ENCODE results near the gene ZNF616. TPM values are rescaled to one million over a fixed set of nuclear protein-coding genes. Genes with fewer than 3 reads are reported as not detected.

The ZNF616 gene
- total RNA-seq, 2 experiments from 2014 or later: 6.2 to 8.4 TPM

- no peak overlapping the region for H3K27ac Mint-ChIP-seq
- peaks cover 43% of the 10 kb centered on the region for H3K9me3 Mint-ChIP-seq (ENCODE audit: insufficient read depth)
- no peak overlapping the region for H3K4me3 Mint-ChIP-seq
- H3K27me3 Mint-ChIP-seq (ENCODE audit: low read depth): no peaks in the 10 kb centered on the region
- peaks cover 42% of the 10 kb centered on the region for H3K36me3 Mint-ChIP-seq (ENCODE audit: low read depth)
- DNase-seq: no peak
- POLR2A ChIA-PET: no interaction called here
- no peak for ATAC-seq
- peaks cover 27% of the 10 kb centered on the region for H3K4me1 Mint-ChIP-seq (ENCODE audit: low read depth)
- CTCF ChIA-PET: no interaction called here
Measured at GRCh38 chr19:52142001-52142595, 2.4 kb upstream of the ZNF616 start.

- no peak for ATAC-seq
Measured at GRCh38 chr19:52141203-52141602, 1.5 kb upstream of the ZNF616 start.

GRCh38 chr19:52140032-52140710 is 433 bp upstream of the ZNF616 start:
- POLR2A ChIA-PET: interaction anchor here (2.3 kb wide), 1 partner anchor 49 kb away, joined by 7 read pairs; no protein-coding TSS in a partner anchor

More at GRCh38 chr19:52141203-52141602, 1.5 kb upstream of the ZNF616 start:
- ChIA-PET CTCF (interaction anchor here (3.5 kb wide), 1 partner anchor 96 kb away, joined by 27 read pairs; no protein-coding TSS in a partner anchor), POLR2A (no interaction called here)
- no peak overlapping the region for H3K4me3 Mint-ChIP-seq
- H3K36me3 Mint-ChIP-seq (ENCODE audit: low read depth): peaks cover 44% of the 10 kb centered on the region
- peaks cover 29% of the 10 kb centered on the region for H3K4me1 Mint-ChIP-seq (ENCODE audit: low read depth)
- DNase-seq: no peak
- no peak overlapping the region for H3K27ac Mint-ChIP-seq
- H3K27me3 Mint-ChIP-seq (ENCODE audit: low read depth): no peaks in the 10 kb centered on the region
- H3K9me3 Mint-ChIP-seq (ENCODE audit: insufficient read depth): peaks cover 40% of the 10 kb centered on the region

GRCh38 chr19:52138983-52139251 is 821 bp downstream of the ZNF616 start:
- peaks cover 59% of the 10 kb centered on the region for H3K36me3 Mint-ChIP-seq (ENCODE audit: low read depth)

More at GRCh38 chr19:52140032-52140710, 433 bp upstream of the ZNF616 start:
- peaks cover 29% of the 10 kb centered on the region for H3K4me1 Mint-ChIP-seq (ENCODE audit: low read depth)
- H3K36me3 Mint-ChIP-seq (ENCODE audit: low read depth): peaks cover 48% of the 10 kb centered on the region
- CTCF ChIA-PET: interaction anchor here (1.0 to 3.5 kb wide), 3 partner anchors 9 to 97 kb away, joined by 3 to 27 read pairs (median 4); no protein-coding TSS in a partner anchor
- peak overlapping the region; percentile 93 for H3K27ac Mint-ChIP-seq
- no peaks in the 10 kb centered on the region for H3K27me3 Mint-ChIP-seq (ENCODE audit: low read depth)
- no peak for DNase-seq
- peak overlapping the region; percentile 92 for H3K4me3 Mint-ChIP-seq
- ATAC-seq: peak; percentile 98
- H3K9me3 Mint-ChIP-seq (ENCODE audit: insufficient read depth): peaks cover 35% of the 10 kb centered on the region

GRCh38 chr19:52138278-52138982 is 1.3 kb downstream of the ZNF616 start:
- POLR2A ChIA-PET: interaction anchor here (2.3 kb wide), 1 partner anchor 51 kb away, joined by 7 read pairs; no protein-coding TSS in a partner anchor
- Mint-ChIP-seq H3K4me3 (peak overlapping the region; percentile 92), H3K27ac (peak overlapping the region; percentile 93), H3K27me3 (ENCODE audit: low read depth) (no peaks in the 10 kb centered on the region), H3K4me1 (ENCODE audit: low read depth) (peaks cover 29% of the 10 kb centered on the region), H3K36me3 (ENCODE audit: low read depth) (peaks cover 63% of the 10 kb centered on the region), H3K9me3 (ENCODE audit: insufficient read depth) (peaks cover 28% of the 10 kb centered on the region)
- CTCF ChIA-PET: interaction anchor here (1.0 to 3.5 kb wide), 6 partner anchors 9 to 99 kb away, joined by 3 to 27 read pairs (median 4); no protein-coding TSS in a partner anchor
- ATAC-seq (no peak), DNase-seq (peak; percentile 33)

More at GRCh38 chr19:52138983-52139251, 821 bp downstream of the ZNF616 start:
- CTCF ChIA-PET: interaction anchor here (1.2 to 3.5 kb wide), 5 partner anchors 10 to 98 kb away, joined by 3 to 27 read pairs (median 4); no protein-coding TSS in a partner anchor
- Mint-ChIP-seq H3K27ac (peak overlapping the region; percentile 93), H3K4me1 (ENCODE audit: low read depth) (peaks cover 29% of the 10 kb centered on the region), H3K9me3 (ENCODE audit: insufficient read depth) (peaks cover 28% of the 10 kb centered on the region), H3K4me3 (peak overlapping the region; percentile 92), H3K27me3 (ENCODE audit: low read depth) (no peaks in the 10 kb centered on the region)
- no peak for DNase-seq
- ATAC-seq: no peak
- POLR2A ChIA-PET: interaction anchor here (2.3 kb wide), 1 partner anchor 50 kb away, joined by 7 read pairs; no protein-coding TSS in a partner anchor

- H3K4me1 Mint-ChIP-seq (ENCODE audit: low read depth): no peaks in the 10 kb centered on the region
- DNase-seq (no peak), ATAC-seq (no peak)
- ChIA-PET POLR2A (no interaction called here), CTCF (no interaction called here)
- no peak overlapping the region for H3K4me3 Mint-ChIP-seq
- H3K9me3 Mint-ChIP-seq (ENCODE audit: insufficient read depth): peaks cover 69% of the 10 kb centered on the region
- no peaks in the 10 kb centered on the region for H3K27me3 Mint-ChIP-seq (ENCODE audit: low read depth)
- H3K36me3 Mint-ChIP-seq (ENCODE audit: low read depth): peaks cover 91% of the 10 kb centered on the region
- H3K27ac Mint-ChIP-seq: no peak overlapping the region
Measured at GRCh38 chr19:52120286-52120685, 19.5 kb downstream of the ZNF616 start.

- Mint-ChIP-seq H3K4me3 (no peak overlapping the region), H3K27me3 (ENCODE audit: low read depth) (no peaks in the 10 kb centered on the region), H3K9me3 (ENCODE audit: insufficient read depth) (peaks cover 84% of the 10 kb centered on the region), H3K4me1 (ENCODE audit: low read depth) (no peaks in the 10 kb centered on the region), H3K36me3 (ENCODE audit: low read depth) (peaks cover 73% of the 10 kb centered on the region), H3K27ac (no peak overlapping the region)
- DNase-seq (no peak), ATAC-seq (no peak)
- ChIA-PET CTCF (no interaction called here), POLR2A (interaction anchor here (0.6 kb wide), 1 partner anchor 65 kb away, joined by 3 read pairs; no protein-coding TSS in a partner anchor)
Measured at GRCh38 chr19:52115526-52116053, 24.1 kb downstream of the ZNF616 start.

GRCh38 chr19:52114691-52115090 is 25.0 kb downstream of the ZNF616 start:
- no peak overlapping the region for H3K4me3 Mint-ChIP-seq
- POLR2A ChIA-PET: no interaction called here
- no peak for ATAC-seq

GRCh38 chr19:52112624-52113023 is 27.1 kb downstream of the ZNF616 start:
- POLR2A ChIA-PET: no interaction called here
- H3K27ac Mint-ChIP-seq: no peak overlapping the region
- no peaks in the 10 kb centered on the region for H3K4me1 Mint-ChIP-seq (ENCODE audit: low read depth)
- DNase-seq (no peak), ATAC-seq (no peak)
- H3K27me3 Mint-ChIP-seq (ENCODE audit: low read depth): no peaks in the 10 kb centered on the region
- no peak overlapping the region for H3K4me3 Mint-ChIP-seq
- H3K9me3 Mint-ChIP-seq (ENCODE audit: insufficient read depth): peaks cover 68% of the 10 kb centered on the region
- CTCF ChIA-PET: no interaction called here
- H3K36me3 Mint-ChIP-seq (ENCODE audit: low read depth): peaks cover 47% of the 10 kb centered on the region

More at GRCh38 chr19:52114691-52115090, 25.0 kb downstream of the ZNF616 start:
- Mint-ChIP-seq H3K9me3 (ENCODE audit: insufficient read depth) (peaks cover 76% of the 10 kb centered on the region), H3K27ac (no peak overlapping the region), H3K27me3 (ENCODE audit: low read depth) (no peaks in the 10 kb centered on the region), H3K36me3 (ENCODE audit: low read depth) (peaks cover 67% of the 10 kb centered on the region), H3K4me1 (ENCODE audit: low read depth) (no peaks in the 10 kb centered on the region)
- CTCF ChIA-PET: no interaction called here
- no peak for DNase-seq

- no peaks in the 10 kb centered on the region for H3K4me1 Mint-ChIP-seq (ENCODE audit: low read depth)
- CTCF ChIA-PET: no interaction called here
- no peak for DNase-seq
- H3K27ac Mint-ChIP-seq: no peak overlapping the region
- POLR2A ChIA-PET: no interaction called here
- peaks cover 31% of the 10 kb centered on the region for H3K36me3 Mint-ChIP-seq (ENCODE audit: low read depth)
- no peaks in the 10 kb centered on the region for H3K27me3 Mint-ChIP-seq (ENCODE audit: low read depth)
- no peak for ATAC-seq
- no peak overlapping the region for H3K4me3 Mint-ChIP-seq
- peaks cover 57% of the 10 kb centered on the region for H3K9me3 Mint-ChIP-seq (ENCODE audit: insufficient read depth)
Measured at GRCh38 chr19:52110780-52111179, 29.0 kb downstream of the ZNF616 start.

GRCh38 chr19:52102782-52103181 is 37.0 kb downstream of the ZNF616 start:
- ChIA-PET CTCF (no interaction called here), POLR2A (no interaction called here)
- H3K36me3 Mint-ChIP-seq (ENCODE audit: low read depth): peaks cover 9% of the 10 kb centered on the region
- H3K27me3 Mint-ChIP-seq (ENCODE audit: low read depth): no peaks in the 10 kb centered on the region
- no peak overlapping the region for H3K27ac Mint-ChIP-seq
- DNase-seq (no peak), ATAC-seq (no peak)
- no peaks in the 10 kb centered on the region for H3K4me1 Mint-ChIP-seq (ENCODE audit: low read depth)
- H3K4me3 Mint-ChIP-seq: no peak overlapping the region
- peaks cover 45% of the 10 kb centered on the region for H3K9me3 Mint-ChIP-seq (ENCODE audit: insufficient read depth)
